ENCODE results near the gene NECAB3.

- TF ChIP-seq ZNF841 (CRISPR knock-in tag; IDR thresholded peaks at IDR 0.05; ENCODE audit: borderline replicate concordance): no peak
- TF ChIP-seq ELF1 (CRISPR knock-in tag; IDR thresholded peaks at IDR 0.05): no peak
- TF ChIP-seq MXI1 (IDR thresholded peaks at IDR 0.05; ENCODE audit: borderline replicate concordance, low read depth, low read length): no peak
- TF ChIP-seq ZBTB26 (CRISPR knock-in tag; IDR thresholded peaks at IDR 0.05; ENCODE audit: borderline replicate concordance): no peak
- no peak for TF ChIP-seq SOX5 (CRISPR knock-in tag; IDR thresholded peaks at IDR 0.05; ENCODE audit: borderline replicate concordance)
- TF ChIP-seq ZBTB40 (IDR thresholded peaks at IDR 0.05): no peak
- no peak for TF ChIP-seq ZBTB40 (CRISPR knock-in tag; IDR thresholded peaks at IDR 0.05)
- TF ChIP-seq ZFP36L2 (CRISPR knock-in tag; IDR thresholded peaks at IDR 0.05): no peak
These were observed 9.5 kb downstream of the NECAB3 start for GRCh38 chr20:33664762-33665144.
